Skin epidermis (tissue), 12 donors: ENCODE data around the gene ARFGEF2.
"Not testable (repeated sequence)": the region's sequence is repeated elsewhere in the genome, so short reads cannot be mapped to it uniquely, and the experiment has no call there.

Experiments used
- H3K27ac ChIP-seq, 21 experiments: fragments of 200-600 bp; sonication (generic) in 11 of 21; one replicate each; pipeline ENCODE4 v1.5.0; 2020; ENCODE audit warnings: mild to moderate bottlenecking in 3 of 21, inconsistent platforms in 2 of 21, moderate library complexity in 2 of 21
- H3K4me3 ChIP-seq, 7 experiments: fragments of 200-600 bp; sonication (generic) in 2 of 7; one replicate each; pipeline ENCODE4 v1.5.0; 2020; ENCODE audit warnings: inconsistent platforms in 2 of 7, mild to moderate bottlenecking in 2 of 7, moderate library complexity in 1 of 7

ARFGEF2 gene

GRCh38 chr20:48983423-48984400, 62.2 kb downstream of the ARFGEF2 start:
- no peak overlapping the region for H3K4me3 ChIP-seq
- no peak overlapping the region for H3K27ac ChIP-seq

DNA sequence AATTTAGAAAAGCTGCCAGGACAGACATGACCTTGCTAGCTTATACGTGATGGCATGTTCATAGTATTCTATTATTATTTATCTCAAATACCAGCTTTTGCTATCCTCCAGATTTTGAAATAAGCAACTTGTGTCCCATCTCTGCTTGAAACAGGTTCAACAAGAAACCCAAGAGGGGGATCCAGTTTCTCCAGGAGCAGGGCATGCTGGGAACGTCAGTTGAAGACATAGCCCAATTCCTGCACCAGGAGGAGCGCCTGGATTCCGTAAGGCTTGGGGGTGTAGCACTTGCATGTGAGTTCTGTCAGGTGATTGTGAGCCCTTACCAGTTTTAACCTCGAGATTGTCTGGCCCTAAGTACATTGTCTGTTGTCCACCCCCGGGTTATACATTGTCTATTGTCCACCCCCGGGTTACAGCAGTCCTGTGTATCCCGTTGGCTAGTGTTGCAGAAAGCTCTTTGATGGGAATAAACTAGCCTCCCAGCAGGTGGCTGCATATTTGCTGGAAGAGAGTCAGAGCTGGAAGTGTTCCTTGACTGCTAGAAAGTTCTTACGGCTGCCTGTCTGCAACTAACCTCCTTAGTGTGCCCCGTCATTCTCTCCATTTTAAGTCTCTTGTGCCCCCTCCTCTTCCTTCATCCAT, 63.2 kb downstream of the ARFGEF2 start:
- Histone ChIP-seq H3K4me3 (no peak overlapping the region), H3K27ac (no peak overlapping the region)

GRCh38 chr20:48986899-48987298, 65.4 kb downstream of the ARFGEF2 start:
- no peak overlapping the region for H3K27ac ChIP-seq

GRCh38 chr20:48990467-48990866, 69.0 kb downstream of the ARFGEF2 start:
- H3K4me3 ChIP-seq: no peak overlapping the region
- H3K27ac ChIP-seq: no peak overlapping the region

More at GRCh38 chr20:48986899-48987298, 65.4 kb downstream of the ARFGEF2 start:
- no peak overlapping the region for H3K4me3 ChIP-seq

DNA sequence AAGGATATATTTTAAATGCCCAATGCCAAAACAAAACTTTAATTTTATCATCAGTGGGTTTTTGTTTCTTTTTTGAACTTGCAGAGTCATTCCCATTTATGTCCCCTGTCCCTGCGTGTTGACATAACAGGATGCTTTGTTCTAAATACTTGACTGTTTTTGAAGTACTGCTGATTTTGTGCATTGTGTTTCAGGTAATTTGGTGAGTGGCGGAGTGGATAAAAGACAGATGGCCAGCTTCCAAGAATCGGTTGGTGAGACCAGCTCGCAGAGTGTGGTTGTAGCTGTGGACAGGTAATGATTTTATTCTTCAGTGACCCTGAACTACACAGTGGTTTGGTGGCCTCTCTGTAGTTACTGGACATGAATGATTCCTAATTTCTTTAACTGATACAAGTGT, 74.1 kb downstream of the ARFGEF2 start:
- Histone ChIP-seq H3K4me3 (no peak overlapping the region), H3K27ac (no peak overlapping the region)

- no peak overlapping the region for H3K4me3 ChIP-seq
- H3K27ac ChIP-seq: peak overlapping the region in 11 of 21 experiments; percentile 10 to 59 (median 26)
Observed at GRCh38 chr20:48999890-49000870, 78.7 kb downstream of the ARFGEF2 start.

DNA sequence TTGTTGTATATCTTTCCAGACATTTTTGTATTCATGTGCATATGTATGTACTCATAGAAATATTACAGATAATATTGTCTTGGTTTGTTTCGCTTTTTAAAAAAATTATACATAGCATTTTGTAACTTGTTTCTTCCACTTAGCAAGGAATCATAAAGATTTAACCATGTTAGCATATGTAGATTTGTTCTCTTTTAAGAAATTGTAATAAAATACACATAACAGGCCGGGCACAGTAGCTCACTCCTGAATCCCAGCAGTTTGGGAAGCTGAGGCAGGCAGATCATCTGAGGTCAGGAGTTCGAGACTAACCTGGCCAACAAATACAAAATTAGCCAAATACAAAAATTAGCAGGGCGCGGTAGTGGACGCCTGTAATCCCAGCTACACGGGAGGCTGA, 80.2 kb downstream of the ARFGEF2 start:
- Histone ChIP-seq H3K4me3 (no peak overlapping the region), H3K27ac (no peak overlapping the region)

DNA sequence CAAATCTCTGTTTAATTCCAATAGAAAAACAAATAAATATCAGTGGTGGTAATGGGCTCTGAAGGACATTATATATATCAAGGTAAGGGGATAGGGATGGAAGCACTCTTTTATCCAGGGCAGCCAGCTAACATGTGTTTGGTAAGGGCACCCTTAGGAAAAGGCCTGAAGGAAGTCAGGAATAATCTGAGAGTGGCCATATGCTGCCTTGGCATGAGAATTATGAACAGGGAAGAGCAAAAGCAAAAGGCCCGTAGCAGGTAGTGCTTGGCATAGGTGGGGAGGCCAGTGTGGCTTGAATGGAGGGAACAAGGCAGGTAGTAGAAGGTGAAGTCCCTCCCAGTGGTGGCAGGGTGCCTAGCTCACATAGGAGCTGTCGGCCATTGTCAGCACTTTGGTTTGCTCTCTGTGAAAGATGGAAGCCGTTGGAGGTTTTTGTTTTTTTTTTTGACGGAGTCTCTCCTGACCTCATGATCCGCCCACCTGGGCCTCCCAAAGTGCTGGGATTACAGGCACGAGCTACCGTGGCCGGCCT, 85.0 kb downstream of the ARFGEF2 start:
- H3K27ac ChIP-seq: no peak overlapping the region

DNA sequence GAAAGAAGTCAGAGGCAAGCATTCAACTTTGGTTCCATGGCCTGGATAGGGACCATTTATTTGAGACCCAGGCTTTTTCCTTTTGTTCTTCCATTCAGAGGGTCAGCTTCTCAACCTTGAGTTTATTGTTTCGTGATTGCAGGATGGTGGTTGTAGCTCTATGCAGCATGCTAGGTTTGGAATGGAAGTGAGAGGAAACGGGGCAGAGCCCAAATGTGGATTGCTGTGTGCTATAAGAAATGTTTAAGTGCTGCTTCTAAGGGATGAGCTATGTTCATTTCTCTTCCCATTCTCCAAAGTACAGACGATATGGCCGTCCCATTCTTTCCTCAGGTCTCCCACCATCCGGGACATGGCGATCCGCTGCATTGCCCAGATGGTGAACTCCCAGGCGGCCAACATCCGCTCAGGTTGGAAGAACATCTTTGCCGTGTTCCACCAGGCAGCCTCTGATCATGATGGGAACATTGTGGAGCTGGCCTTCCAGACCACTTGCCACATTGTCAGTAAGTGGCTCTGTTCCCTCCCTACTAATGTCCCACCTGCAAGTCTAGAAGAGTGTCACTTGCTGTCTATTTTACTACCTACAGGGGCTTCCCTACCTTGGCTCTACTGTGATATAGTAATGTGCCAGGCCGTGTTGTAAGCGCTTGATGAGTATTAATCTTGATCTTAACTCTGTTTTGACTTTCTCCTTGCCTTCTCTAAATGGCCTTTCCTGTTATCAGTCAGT, 88.6 kb downstream of the ARFGEF2 start:
- Histone ChIP-seq H3K27ac (no peak overlapping the region), H3K4me3 (no peak overlapping the region)

More for the DNA sequence above, 85.0 kb downstream of the ARFGEF2 start:
- H3K4me3 ChIP-seq: no peak overlapping the region

GRCh38 chr20:49024220-49024619, 102.7 kb downstream of the ARFGEF2 start:
- H3K4me3 ChIP-seq: no peak overlapping the region
- no peak overlapping the region for H3K27ac ChIP-seq

DNA sequence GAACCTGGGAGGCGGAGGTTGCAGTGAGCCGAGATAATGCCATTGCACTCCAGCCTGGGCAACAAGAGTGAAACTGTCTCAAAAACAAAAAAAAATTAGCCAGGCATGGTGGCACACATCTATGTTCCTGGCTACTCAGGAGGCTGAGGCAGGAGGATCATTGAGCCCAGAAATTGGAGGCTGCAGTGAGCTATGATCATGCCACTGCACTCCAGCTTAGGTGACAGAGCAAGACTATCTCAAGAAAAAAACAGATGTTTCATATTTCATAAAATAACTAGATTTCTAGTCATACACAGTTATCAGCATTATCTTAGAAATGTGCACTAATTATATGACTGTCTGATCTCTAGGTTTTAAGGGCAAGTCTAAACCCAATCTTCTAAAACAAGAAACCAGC, 106.7 kb downstream of the ARFGEF2 start:
- H3K27ac ChIP-seq, H3K4me3 ChIP-seq: not testable (repeated sequence)

GRCh38 chr20:49028684-49029083, 107.2 kb downstream of the ARFGEF2 start:
- H3K27ac ChIP-seq: no peak overlapping the region
- H3K4me3 ChIP-seq: no peak overlapping the region

- no peak overlapping the region for H3K27ac ChIP-seq
- no peak overlapping the region for H3K4me3 ChIP-seq
Observed at GRCh38 chr20:49029203-49029602, 107.7 kb downstream of the ARFGEF2 start.

DNA sequence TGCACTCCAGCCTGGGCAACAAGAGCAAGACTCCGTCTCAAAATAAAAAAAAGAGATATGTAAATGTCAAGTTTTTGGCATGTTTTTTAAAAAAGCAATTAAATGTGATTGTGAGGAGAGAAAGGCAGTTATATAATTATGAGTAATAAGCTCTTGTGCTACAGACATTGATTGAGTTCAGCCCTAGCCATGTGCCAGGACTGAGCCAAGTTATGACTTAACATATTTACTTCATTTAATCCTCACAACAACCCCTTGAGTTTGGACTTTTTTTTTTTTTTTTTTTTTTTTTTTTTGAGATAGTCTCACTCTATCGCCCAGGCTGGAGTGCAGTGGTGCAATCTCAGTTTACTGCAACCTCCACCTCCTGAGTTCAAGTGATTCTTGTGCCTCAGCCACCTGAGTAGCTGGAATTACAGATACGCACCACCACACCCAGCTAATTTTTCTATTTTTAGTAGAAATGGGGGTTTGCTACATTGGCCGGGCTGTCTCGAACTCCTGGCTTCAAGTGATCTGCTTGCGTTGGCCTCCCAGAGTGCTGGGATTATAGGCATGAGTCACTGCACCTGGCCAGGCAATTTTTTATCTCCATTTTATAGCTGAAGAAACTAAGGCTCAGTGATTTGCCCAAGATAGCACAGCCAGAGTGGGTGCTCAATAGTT, 109.6 kb downstream of the ARFGEF2 start:
- Histone ChIP-seq H3K27ac (peak overlapping the region in 2 of 21 experiments; percentile 18 to 38), H3K4me3 (no peak overlapping the region)

GRCh38 chr20:49032455-49032854, 110.9 kb downstream of the ARFGEF2 start:
- H3K27ac ChIP-seq: no peak overlapping the region
- H3K4me3 ChIP-seq: no peak overlapping the region

- no peak overlapping the region for H3K4me3 ChIP-seq
Observed at GRCh38 chr20:49034070-49034732, 112.7 kb downstream of the ARFGEF2 start.

GRCh38 chr20:49037962-49038387, 116.5 kb downstream of the ARFGEF2 start:
- H3K4me3 ChIP-seq: no peak overlapping the region
- H3K27ac ChIP-seq: peak overlapping the region in 2 of 21 experiments; percentile 3 to 8

More at GRCh38 chr20:49034070-49034732, 112.7 kb downstream of the ARFGEF2 start:
- H3K27ac ChIP-seq: no peak overlapping the region

GRCh38 chr20:49039854-49040253, 118.3 kb downstream of the ARFGEF2 start:
- Histone ChIP-seq H3K27ac (no peak overlapping the region), H3K4me3 (no peak overlapping the region)
